BLaER1 (cell line): ENCODE measurements around the gene GABRD.

Source experiments
- H3K27ac ChIP-seq: shearing (Covaris generic); formaldehyde crosslinking; 2 replicates; pipeline ENCODE4 v1.8.1; 2022
- H3K27me3 ChIP-seq: shearing (Covaris generic); formaldehyde crosslinking; 2 replicates; pipeline ENCODE4 v1.8.1; 2022
- H3K36me3 ChIP-seq: shearing (Covaris generic); formaldehyde crosslinking; 2 replicates; pipeline ENCODE4 v1.8.1; 2022
- H3K4me1 ChIP-seq: shearing (Covaris generic); formaldehyde crosslinking; 2 replicates; pipeline ENCODE4 v1.8.1; 2022
- H3K4me2 ChIP-seq: shearing (Covaris generic); formaldehyde crosslinking; 2 replicates; pipeline ENCODE4 v1.8.1; 2022
- H3K4me3 ChIP-seq: shearing (Covaris generic); formaldehyde crosslinking; 2 replicates; pipeline ENCODE4 v1.8.1; 2022
- H3K9ac ChIP-seq: shearing (Covaris generic); formaldehyde crosslinking; 2 replicates; pipeline ENCODE4 v1.8.1; 2022
- H3K9me3 ChIP-seq: shearing (Covaris generic); formaldehyde crosslinking; 2 replicates; pipeline ENCODE4 v1.8.1; 2022
- H4K20me1 ChIP-seq: shearing (Covaris generic); formaldehyde crosslinking; 2 replicates; pipeline ENCODE4 v1.8.1; 2022
- Cebpa-rat ChIP-seq: shearing (Covaris generic); IDR thresholded peaks from 2 replicates; pipeline ENCODE4 v1.8.1; 2022

The GABRD gene

GRCh38 chr1:2070016-2070415 lies 50.9 kb downstream of the GABRD start:
- Histone ChIP-seq H3K4me1 (peaks cover 44% of the 10 kb centered on the region), H3K36me3 (peaks cover 7% of the 10 kb centered on the region; the same call in 1 of the 2 replicates), H3K9me3 (peaks cover 23% of the 10 kb centered on the region), H3K4me2 (peak overlapping the region; percentile 60), H3K27ac (peak overlapping the region; percentile 51; the same call in 1 of the 2 replicates), H4K20me1 (peaks cover 15% of the 10 kb centered on the region), H3K9ac (no peak overlapping the region), H3K4me3 (no peak overlapping the region), H3K27me3 (peaks cover 36% of the 10 kb centered on the region)
- TF ChIP-seq Cebpa-rat, result no peak

GRCh38 chr1:2070800-2071530 lies 51.8 kb downstream of the GABRD start:
- no peak overlapping the region for H3K4me2 ChIP-seq
- H3K9ac ChIP-seq, result no peak overlapping the region
- H3K36me3 ChIP-seq, result peaks cover 7% of the 10 kb centered on the region; the same call in 1 of the 2 replicates
- H3K9me3 ChIP-seq, result peaks cover 13% of the 10 kb centered on the region
- no peak for TF ChIP-seq Cebpa-rat
- H3K27me3 ChIP-seq, result peaks cover 46% of the 10 kb centered on the region
- peaks cover 24% of the 10 kb centered on the region for H4K20me1 ChIP-seq
- no peak overlapping the region for H3K4me3 ChIP-seq
- H3K4me1 ChIP-seq, result peaks cover 54% of the 10 kb centered on the region
- no peak overlapping the region for H3K27ac ChIP-seq

GRCh38 chr1:2072109-2072806 lies 53.1 kb downstream of the GABRD start:
- Histone ChIP-seq H3K9ac (no peak overlapping the region), H3K4me3 (no peak overlapping the region), H3K27me3 (peaks cover 59% of the 10 kb centered on the region), H3K36me3 (peaks cover 10% of the 10 kb centered on the region; the same call in 1 of the 2 replicates), H4K20me1 (peaks cover 25% of the 10 kb centered on the region), H3K27ac (no peak overlapping the region), H3K4me1 (peaks cover 64% of the 10 kb centered on the region), H3K9me3 (peaks cover 14% of the 10 kb centered on the region), H3K4me2 (peak overlapping the region; percentile 98)
- no peak for TF ChIP-seq Cebpa-rat

- peak overlapping the region; percentile 83 for H3K4me3 ChIP-seq
- no peak overlapping the region for H3K9ac ChIP-seq
- no peak overlapping the region for H3K27ac ChIP-seq
- peaks cover 67% of the 10 kb centered on the region for H3K4me1 ChIP-seq
- H3K9me3 ChIP-seq, result peaks cover 16% of the 10 kb centered on the region
- peaks cover 65% of the 10 kb centered on the region for H3K27me3 ChIP-seq
- peaks cover 25% of the 10 kb centered on the region for H4K20me1 ChIP-seq
- peaks cover 14% of the 10 kb centered on the region for H3K36me3 ChIP-seq
- H3K4me2 ChIP-seq, result peak overlapping the region; percentile 98
- no peak for TF ChIP-seq Cebpa-rat
Measured at GRCh38 chr1:2072891-2073290, 53.7 kb downstream of the GABRD start.

- no peak for TF ChIP-seq Cebpa-rat
- peaks cover 16% of the 10 kb centered on the region for H3K36me3 ChIP-seq
- H4K20me1 ChIP-seq, result peaks cover 25% of the 10 kb centered on the region
- H3K9me3 ChIP-seq, result peaks cover 23% of the 10 kb centered on the region
- peaks cover 69% of the 10 kb centered on the region for H3K4me1 ChIP-seq
- peaks cover 67% of the 10 kb centered on the region for H3K27me3 ChIP-seq
- H3K4me2 ChIP-seq, result peak overlapping the region; percentile 98
- peak overlapping the region; percentile 79 for H3K27ac ChIP-seq
- H3K9ac ChIP-seq, result peak overlapping the region; percentile 77
- peak overlapping the region; percentile 83 for H3K4me3 ChIP-seq
Measured at GRCh38 chr1:2073382-2074230, 54.5 kb downstream of the GABRD start.

GRCh38 chr1:2074396-2074795 lies 55.3 kb downstream of the GABRD start:
- peaks cover 21% of the 10 kb centered on the region for H3K36me3 ChIP-seq
- peak overlapping the region; percentile 98 for H3K4me2 ChIP-seq
- H3K27ac ChIP-seq, result peak overlapping the region; percentile 79
- H3K27me3 ChIP-seq, result peaks cover 67% of the 10 kb centered on the region
- H3K4me1 ChIP-seq, result peaks cover 71% of the 10 kb centered on the region
- peaks cover 31% of the 10 kb centered on the region for H3K9me3 ChIP-seq
- peak overlapping the region; percentile 83 for H3K4me3 ChIP-seq
- TF ChIP-seq Cebpa-rat, result no peak
- H3K9ac ChIP-seq, result peak overlapping the region; percentile 77
- peaks cover 27% of the 10 kb centered on the region for H4K20me1 ChIP-seq

GRCh38 chr1:2074944-2075740 lies 56.0 kb downstream of the GABRD start:
- H3K4me2 ChIP-seq, result peak overlapping the region; percentile 98
- H3K36me3 ChIP-seq, result peaks cover 27% of the 10 kb centered on the region
- peaks cover 71% of the 10 kb centered on the region for H3K4me1 ChIP-seq
- TF ChIP-seq Cebpa-rat, result no peak
- peaks cover 67% of the 10 kb centered on the region for H3K27me3 ChIP-seq
- peak overlapping the region; percentile 79 for H3K27ac ChIP-seq
- H3K4me3 ChIP-seq, result peak overlapping the region; percentile 83
- H3K9me3 ChIP-seq, result peaks cover 39% of the 10 kb centered on the region
- H4K20me1 ChIP-seq, result peaks cover 34% of the 10 kb centered on the region
- H3K9ac ChIP-seq, result peak overlapping the region; percentile 77

- H3K9ac ChIP-seq, result peak overlapping the region; percentile 77
- H3K9me3 ChIP-seq, result peaks cover 43% of the 10 kb centered on the region
- H3K27me3 ChIP-seq, result peaks cover 63% of the 10 kb centered on the region
- peak overlapping the region; percentile 83 for H3K4me3 ChIP-seq
- peak overlapping the region; percentile 98 for H3K4me2 ChIP-seq
- peaks cover 51% of the 10 kb centered on the region for H4K20me1 ChIP-seq
- H3K27ac ChIP-seq, result peak overlapping the region; percentile 79
- peaks cover 77% of the 10 kb centered on the region for H3K4me1 ChIP-seq
- TF ChIP-seq Cebpa-rat, result no peak
- H3K36me3 ChIP-seq, result peaks cover 37% of the 10 kb centered on the region
Measured at GRCh38 chr1:2076826-2077225, 57.7 kb downstream of the GABRD start.

- peaks cover 69% of the 10 kb centered on the region for H3K4me1 ChIP-seq
- H3K27me3 ChIP-seq, result peaks cover 49% of the 10 kb centered on the region
- no peak overlapping the region for H3K9ac ChIP-seq
- H4K20me1 ChIP-seq, result peaks cover 56% of the 10 kb centered on the region
- H3K27ac ChIP-seq, result peak overlapping the region; percentile 79; the same call in 1 of the 2 replicates
- no peak for TF ChIP-seq Cebpa-rat
- H3K9me3 ChIP-seq, result peaks cover 43% of the 10 kb centered on the region
- peak overlapping the region; percentile 98 for H3K4me2 ChIP-seq
- peak overlapping the region; percentile 83; the same call in 1 of the 2 replicates for H3K4me3 ChIP-seq
- peaks cover 42% of the 10 kb centered on the region for H3K36me3 ChIP-seq
Measured at GRCh38 chr1:2078170-2078569, 59.0 kb downstream of the GABRD start.
